Dendritic cell treated with granulocyte-macrophage colony-stimulating factor and Interleukin-4, amounts not matched to agents 40 ng/mL and 50 ng/mL, for 4 days (primary cell): ENCODE measurements around the gene SLC29A3.

Source experiments
- H3K27ac Mint-ChIP-seq: one replicate; pipeline ENCODE4 v1.8.0; 2022; ENCODE audit warnings: mild to moderate bottlenecking, mixed read lengths
- H3K27me3 Mint-ChIP-seq: one replicate; pipeline ENCODE4 v1.8.0; 2022; ENCODE audit warnings: mild to moderate bottlenecking, mixed read lengths
- H3K36me3 Mint-ChIP-seq: one replicate; pipeline ENCODE4 v1.8.0; 2022; ENCODE audit warnings: low read depth, mixed read lengths
- H3K4me1 Mint-ChIP-seq: one replicate; pipeline ENCODE4 v1.8.0; 2022; ENCODE audit warnings: low read depth, mixed read lengths
- H3K4me3 Mint-ChIP-seq: one replicate; pipeline ENCODE4 v1.8.0; 2022; ENCODE audit warnings: mild to moderate bottlenecking, moderate library complexity, mixed read lengths
- H3K9me3 Mint-ChIP-seq: one replicate; pipeline ENCODE4 v1.8.0; 2022; ENCODE audit warnings: mixed read lengths
- intact Hi-C: fragments of 100-400 bp; cut with micrococcal nuclease; formaldehyde crosslinking; loops from one replicate; pipeline ENCODE4 v1.15.0; 2022

SLC29A3 gene

DNA sequence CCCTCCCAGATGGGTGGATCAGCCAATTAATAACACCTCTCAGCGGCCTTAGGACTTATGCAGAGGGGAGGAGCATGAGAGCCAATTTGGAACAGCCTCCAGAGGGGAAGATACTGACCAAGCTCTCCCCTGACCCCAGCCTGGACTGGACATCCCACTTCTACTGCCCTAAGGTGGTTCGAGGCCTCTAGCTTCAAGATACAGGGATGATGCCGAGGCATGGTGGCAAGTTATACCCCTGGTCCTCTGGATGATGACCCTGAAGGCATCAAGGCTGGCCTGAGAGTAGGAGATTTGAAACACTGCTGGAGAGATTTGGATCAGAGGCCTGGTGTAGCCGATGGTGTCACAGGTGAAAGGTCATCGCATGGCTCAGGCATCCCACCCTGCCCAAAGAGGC lies 80.9 kb downstream of the SLC29A3 start:
- Mint-ChIP-seq H3K9me3 (no peaks in the 10 kb centered on the region), H3K4me1 (peaks cover 20% of the 10 kb centered on the region), H3K4me3 (no peak overlapping the region), H3K27me3 (peaks cover 71% of the 10 kb centered on the region), H3K36me3 (no peaks in the 10 kb centered on the region), H3K27ac (no peak overlapping the region)
- intact Hi-C loops, result no loop called here

DNA sequence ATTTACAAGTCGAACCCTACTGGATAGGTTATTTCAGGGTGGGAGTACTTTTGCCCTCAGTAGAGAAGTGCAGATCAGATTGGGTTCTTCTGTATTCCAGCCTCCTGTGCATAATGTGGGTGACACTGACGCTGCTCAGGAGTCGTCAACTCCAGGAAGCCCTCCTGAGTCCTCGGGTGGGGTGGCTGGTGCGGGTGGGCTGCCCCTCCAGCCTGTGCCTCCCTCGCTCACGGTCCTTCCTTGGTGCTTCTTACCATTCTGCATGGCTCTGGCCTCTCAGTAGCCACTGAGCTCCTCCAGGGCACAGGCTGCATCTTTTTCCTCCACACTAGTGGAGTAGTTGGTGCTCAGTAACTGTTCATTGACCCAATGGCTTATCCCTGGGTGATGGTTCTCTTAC lies 82.0 kb downstream of the SLC29A3 start:
- no peaks in the 10 kb centered on the region for H3K36me3 Mint-ChIP-seq

DNA sequence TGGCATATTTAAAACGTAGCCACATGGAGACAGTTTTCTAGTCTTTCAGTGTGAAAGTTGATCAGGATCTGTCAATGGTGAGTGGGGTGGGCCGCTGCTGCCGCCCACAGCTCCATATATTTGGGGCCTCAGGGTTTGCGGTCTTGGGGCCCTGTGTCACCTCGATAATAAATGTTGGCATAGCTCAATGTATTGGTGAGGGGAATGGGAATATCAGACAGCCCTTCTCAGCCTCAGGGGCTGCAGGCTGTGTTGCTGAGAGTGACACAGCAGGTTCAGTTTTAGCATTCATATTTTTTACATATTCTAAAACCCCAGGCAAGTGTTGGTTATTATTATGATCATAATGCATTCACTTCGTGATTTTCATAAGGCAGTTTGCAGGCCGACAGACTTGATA lies 82.9 kb downstream of the SLC29A3 start:
- Mint-ChIP-seq H3K4me3 (no peak overlapping the region), H3K36me3 (no peaks in the 10 kb centered on the region), H3K27me3 (peaks cover 62% of the 10 kb centered on the region), H3K4me1 (peaks cover 22% of the 10 kb centered on the region), H3K27ac (no peak overlapping the region), H3K9me3 (no peaks in the 10 kb centered on the region)
- intact Hi-C loops, result no loop called here

More for the DNA sequence above, 82.0 kb downstream of the SLC29A3 start:
- Mint-ChIP-seq H3K27ac (no peak overlapping the region), H3K4me1 (peaks cover 22% of the 10 kb centered on the region), H3K4me3 (no peak overlapping the region), H3K9me3 (no peaks in the 10 kb centered on the region), H3K27me3 (peaks cover 64% of the 10 kb centered on the region)
- intact Hi-C loops, result no loop called here

DNA sequence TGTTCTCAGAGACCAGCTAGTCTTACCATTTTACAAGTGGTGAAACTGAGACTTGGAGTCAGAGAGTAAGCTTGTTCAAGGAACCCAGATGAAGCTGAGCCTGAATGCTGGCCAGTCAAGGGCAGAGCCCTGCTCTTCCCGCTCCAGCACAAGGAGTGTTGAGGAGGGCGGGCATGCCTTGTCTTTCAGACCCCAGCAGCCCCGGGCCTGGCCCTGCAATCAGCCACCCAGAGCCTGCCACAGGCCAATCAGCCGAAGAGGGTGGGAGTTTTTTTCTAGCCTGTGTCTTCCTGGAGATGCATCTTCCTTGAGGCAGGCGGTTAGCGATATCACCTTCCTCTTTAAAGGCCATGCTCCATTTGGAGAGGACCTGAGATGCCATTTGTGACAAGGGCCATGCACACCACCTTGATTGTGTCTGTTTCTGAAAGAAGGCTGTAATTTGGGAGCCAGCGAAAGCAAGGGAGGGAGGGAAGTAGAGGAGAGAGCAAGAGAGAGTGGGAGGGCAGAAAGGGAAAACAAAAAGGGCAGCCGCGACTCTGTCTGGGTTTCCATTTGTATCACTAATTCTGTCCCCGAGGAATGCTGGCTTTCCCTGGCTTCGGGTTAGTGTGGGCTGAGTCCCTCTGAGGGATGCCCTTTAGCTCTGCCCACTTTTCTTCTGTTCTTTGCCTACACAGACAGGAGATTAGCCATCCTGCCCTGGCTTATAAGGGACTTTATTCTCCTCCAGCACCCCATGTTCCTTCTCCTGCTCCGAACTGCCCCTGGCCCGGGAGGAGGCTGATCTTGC lies 85.6 kb downstream of the SLC29A3 start:
- peaks cover 11% of the 10 kb centered on the region for H3K4me1 Mint-ChIP-seq
- no peaks in the 10 kb centered on the region for H3K9me3 Mint-ChIP-seq
- H3K4me3 Mint-ChIP-seq, result no peak overlapping the region
- intact Hi-C loops, result no loop called here
- H3K27me3 Mint-ChIP-seq, result peaks cover 38% of the 10 kb centered on the region
- no peaks in the 10 kb centered on the region for H3K36me3 Mint-ChIP-seq
- no peak overlapping the region for H3K27ac Mint-ChIP-seq

DNA sequence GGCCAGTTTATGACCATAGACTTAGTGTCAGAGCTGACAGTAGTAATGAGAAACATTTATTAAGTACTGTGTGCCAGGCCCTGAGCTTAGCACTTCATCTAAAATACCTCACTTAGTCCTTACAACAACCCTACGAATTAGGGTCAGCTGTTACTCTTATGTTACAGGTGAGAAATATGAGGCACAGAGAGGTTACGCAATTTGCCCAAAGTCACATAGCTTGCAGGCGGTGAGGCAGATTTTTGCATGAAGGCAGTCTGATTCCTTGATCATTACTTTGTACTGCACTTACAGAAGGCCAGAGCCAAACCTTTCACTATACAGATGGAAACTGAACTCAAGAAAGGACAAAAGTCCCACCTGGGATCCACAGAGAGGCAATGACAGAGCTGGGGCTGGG lies 87.8 kb downstream of the SLC29A3 start:
- H3K4me3 Mint-ChIP-seq, result no peak overlapping the region
- no peaks in the 10 kb centered on the region for H3K36me3 Mint-ChIP-seq
- H3K27me3 Mint-ChIP-seq, result peaks cover 25% of the 10 kb centered on the region
- peaks cover 11% of the 10 kb centered on the region for H3K4me1 Mint-ChIP-seq
- no peak overlapping the region for H3K27ac Mint-ChIP-seq
- peaks cover 8% of the 10 kb centered on the region for H3K9me3 Mint-ChIP-seq
- intact Hi-C loops, result no loop called here

DNA sequence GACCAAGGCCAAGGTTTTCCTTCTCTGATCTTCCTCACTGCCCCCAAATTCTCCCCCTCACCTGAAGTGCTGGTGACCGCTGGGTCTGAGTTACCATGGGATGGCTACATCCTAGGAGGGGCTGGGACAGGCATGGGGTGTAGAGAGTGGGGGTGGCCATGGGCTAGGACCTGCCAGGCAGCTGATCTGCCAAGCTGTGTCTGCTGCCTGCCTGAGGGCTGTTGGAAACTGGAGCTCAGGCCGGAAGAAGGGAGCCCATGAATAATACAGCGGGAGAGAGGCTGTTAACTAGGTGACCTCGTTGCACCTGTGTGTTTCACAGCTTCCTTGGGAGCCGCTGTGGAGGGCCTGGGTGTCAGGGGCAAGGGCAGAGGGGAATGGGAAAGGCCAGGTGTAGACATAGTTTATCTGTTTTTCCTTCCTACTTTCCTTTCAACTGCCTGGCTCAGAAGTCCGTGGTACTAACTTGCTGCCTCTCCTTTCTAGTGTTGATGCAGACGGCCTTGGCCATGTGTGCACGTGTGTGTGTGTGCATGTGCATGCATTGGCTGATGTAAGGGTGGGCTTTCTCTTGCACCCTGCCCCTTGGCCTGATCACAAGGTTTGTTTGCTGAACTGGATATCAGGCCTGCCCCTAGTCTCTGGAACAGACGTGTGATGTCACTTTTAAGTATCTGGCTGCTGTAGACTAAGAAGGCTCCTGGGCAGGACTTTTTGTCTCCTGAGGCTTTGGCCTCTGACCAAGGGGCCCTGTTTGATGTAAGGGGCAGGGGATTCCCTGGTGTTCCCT lies 89.6 kb downstream of the SLC29A3 start:
- intact Hi-C loops, result no loop called here

DNA sequence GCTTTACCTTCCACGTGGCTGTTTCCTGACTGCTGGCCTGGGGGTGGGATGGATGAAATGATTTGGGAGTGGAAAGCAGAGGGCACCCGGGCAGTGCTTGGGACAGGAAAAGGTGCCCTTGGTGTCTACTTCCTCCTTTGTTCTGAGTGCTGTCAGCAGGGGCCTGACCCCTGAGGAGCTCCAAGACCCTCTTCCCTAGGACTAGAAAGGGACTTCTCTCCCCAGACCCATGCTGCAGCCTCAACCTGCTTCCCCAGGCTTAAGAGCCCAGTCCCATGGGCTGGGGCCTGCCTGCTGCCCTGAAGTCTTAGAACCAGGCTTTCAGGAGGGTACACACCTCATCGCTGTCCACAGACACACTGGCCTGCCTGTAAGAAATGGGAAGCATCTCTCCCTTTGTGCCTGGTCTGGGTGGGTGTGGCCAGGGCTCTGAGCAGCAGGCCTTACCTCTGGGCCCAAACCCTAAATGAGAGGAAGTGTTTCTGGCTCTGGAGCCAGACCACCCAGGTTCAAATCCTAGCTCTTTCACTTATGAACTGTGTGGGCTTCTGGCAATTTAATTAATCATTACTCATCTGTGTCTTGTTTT lies 90.6 kb downstream of the SLC29A3 start:
- intact Hi-C loops, result no loop called here

More for the DNA sequence above, 89.6 kb downstream of the SLC29A3 start:
- H3K36me3 Mint-ChIP-seq, result no peaks in the 10 kb centered on the region
- peaks cover 8% of the 10 kb centered on the region for H3K9me3 Mint-ChIP-seq
- H3K4me1 Mint-ChIP-seq, result peaks cover 11% of the 10 kb centered on the region
- H3K27ac Mint-ChIP-seq, result no peak overlapping the region
- peaks cover 19% of the 10 kb centered on the region for H3K27me3 Mint-ChIP-seq
- H3K4me3 Mint-ChIP-seq, result no peak overlapping the region

More for the DNA sequence above, 90.6 kb downstream of the SLC29A3 start:
- Mint-ChIP-seq H3K27me3 (peaks cover 23% of the 10 kb centered on the region), H3K9me3 (peaks cover 8% of the 10 kb centered on the region), H3K4me3 (no peak overlapping the region), H3K27ac (no peak overlapping the region), H3K4me1 (peaks cover 10% of the 10 kb centered on the region), H3K36me3 (no peaks in the 10 kb centered on the region)
